ENCODE results near the gene RGS7BP.

DNA sequence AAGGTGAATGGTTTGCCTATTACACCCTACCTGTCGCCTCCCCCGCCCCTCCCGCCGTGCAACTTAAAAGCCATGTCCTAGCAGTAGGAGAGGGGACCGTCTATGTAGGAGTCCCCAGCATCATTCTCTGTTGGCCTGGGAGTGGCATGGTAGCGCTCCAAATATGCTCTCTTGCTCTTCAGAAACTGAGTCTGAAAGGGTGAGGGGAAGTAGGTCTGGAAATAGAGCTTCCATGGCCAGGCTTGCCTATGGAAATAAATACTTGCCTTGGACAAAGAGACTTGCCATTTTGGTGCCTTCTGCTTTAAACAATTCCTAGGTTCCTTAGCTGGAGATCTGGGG lies 1.4 kb downstream of the RGS7BP start:
- TF ChIP-seq, protein P1, sequence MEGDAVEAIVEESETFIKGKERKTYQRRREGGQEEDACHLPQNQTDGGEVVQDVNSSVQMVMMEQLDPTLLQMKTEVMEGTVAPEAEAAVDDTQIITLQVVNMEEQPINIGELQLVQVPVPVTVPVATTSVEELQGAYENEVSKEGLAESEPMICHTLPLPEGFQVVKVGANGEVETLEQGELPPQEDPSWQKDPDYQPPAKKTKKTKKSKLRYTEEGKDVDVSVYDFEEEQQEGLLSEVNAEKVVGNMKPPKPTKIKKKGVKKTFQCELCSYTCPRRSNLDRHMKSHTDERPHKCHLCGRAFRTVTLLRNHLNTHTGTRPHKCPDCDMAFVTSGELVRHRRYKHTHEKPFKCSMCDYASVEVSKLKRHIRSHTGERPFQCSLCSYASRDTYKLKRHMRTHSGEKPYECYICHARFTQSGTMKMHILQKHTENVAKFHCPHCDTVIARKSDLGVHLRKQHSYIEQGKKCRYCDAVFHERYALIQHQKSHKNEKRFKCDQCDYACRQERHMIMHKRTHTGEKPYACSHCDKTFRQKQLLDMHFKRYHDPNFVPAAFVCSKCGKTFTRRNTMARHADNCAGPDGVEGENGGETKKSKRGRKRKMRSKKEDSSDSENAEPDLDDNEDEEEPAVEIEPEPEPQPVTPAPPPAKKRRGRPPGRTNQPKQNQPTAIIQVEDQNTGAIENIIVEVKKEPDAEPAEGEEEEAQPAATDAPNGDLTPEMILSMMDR (IDR thresholded peaks at IDR 0.05), result no peak
- no peak for TF ChIP-seq POLR2A (IDR thresholded peaks at IDR 0.05)
